Measurements from ENCODE around the gene SLC22A3.
"Not testable (repeated sequence)": the region's sequence is repeated elsewhere in the genome, so short reads cannot be mapped to it uniquely, and the experiment has no call there.

Gene SLC22A3

GRCh38 chr6:160348223-160349019, at the start of gene SLC22A3:
Gene SLC22A3 (plus strand): TSS chr6:160348378. CDS start chr6:160348420, 42 bp downstream.
- TF ChIP-seq CTCF (conservative IDR thresholded peaks at IDR 0.05) (no peak; the same call in 1 of the 2 replicates), ZFX (IDR thresholded peaks at IDR 0.05) (no peak)
- peak within 1 kb of the TSS; percentile 43; the same call in 1 of the 2 replicates for H3K27ac ChIP-seq

GRCh38 chr6:160299559-160299958, 48.6 kb upstream of the SLC22A3 start:
- no peak overlapping the region for H3K27ac ChIP-seq
- TF ChIP-seq CTCF (conservative IDR thresholded peaks at IDR 0.05) (no peak), ZFX (IDR thresholded peaks at IDR 0.05) (no peak)

GRCh38 chr6:160300076-160300695, 48.0 kb upstream of the SLC22A3 start:
- TF ChIP-seq ZFX (IDR thresholded peaks at IDR 0.05), result no peak
- no peak for TF ChIP-seq CTCF (conservative IDR thresholded peaks at IDR 0.05)
- no peak overlapping the region for H3K27ac ChIP-seq

GRCh38 chr6:160301339-160301738, 46.8 kb upstream of the SLC22A3 start:
- H3K27ac ChIP-seq, result no peak overlapping the region
- TF ChIP-seq CTCF (conservative IDR thresholded peaks at IDR 0.05) (no peak), ZFX (IDR thresholded peaks at IDR 0.05) (no peak)

- not testable (repeated sequence) for H3K27ac ChIP-seq
These were observed 45.6 kb upstream of the SLC22A3 start for GRCh38 chr6:160302431-160303082.

GRCh38 chr6:160303806-160304205, 44.4 kb upstream of the SLC22A3 start:
- TF ChIP-seq CTCF (conservative IDR thresholded peaks at IDR 0.05) (no peak), ZFX (IDR thresholded peaks at IDR 0.05) (no peak)
- no peak overlapping the region for H3K27ac ChIP-seq

GRCh38 chr6:160305926-160306713, 42.1 kb upstream of the SLC22A3 start:
- H3K27ac ChIP-seq, result no peak overlapping the region
- TF ChIP-seq ZFX (IDR thresholded peaks at IDR 0.05) (no peak), CTCF (conservative IDR thresholded peaks at IDR 0.05) (no peak)
